Memory B cell (primary cell): ENCODE measurements around the gene SKIC2.
"Not testable (repeated sequence)": the region's sequence is repeated elsewhere in the genome, so short reads cannot be mapped to it uniquely, and the experiment has no call there.

ENCODE experiments used
- ATAC-seq: fragments of 150-1000 bp; cut with Tn5 transposase; 2 replicates; pipeline ENCODE4 v1.10.0; 2021; ENCODE audit warnings: low read depth, mild to moderate bottlenecking, moderate library complexity
- DNase-seq, 2 donors: peaks; one replicate each; pipeline ENCODE4 v3.0.0; 2022; ENCODE audit warnings: low spot score in 2 of 2
- H3K27ac Mint-ChIP-seq: one replicate; pipeline ENCODE4 v1.8.0; 2022; ENCODE audit warnings: mild to moderate bottlenecking, moderate library complexity, mixed read lengths
- H3K27me3 Mint-ChIP-seq: one replicate; pipeline ENCODE4 v1.8.0; 2022; ENCODE audit warnings: mixed read lengths
- H3K36me3 Mint-ChIP-seq: one replicate; pipeline ENCODE4 v1.8.0; 2022; ENCODE audit warnings: mild to moderate bottlenecking, mixed read lengths
- H3K4me1 Mint-ChIP-seq: one replicate; pipeline ENCODE4 v1.8.0; 2022; ENCODE audit warnings: mixed read lengths
- H3K4me3 Mint-ChIP-seq: one replicate; pipeline ENCODE4 v1.8.0; 2022; ENCODE audit warnings: mild to moderate bottlenecking, moderate library complexity, mixed read lengths
- H3K9me3 Mint-ChIP-seq: one replicate; pipeline ENCODE4 v1.8.0; 2022; ENCODE audit warnings: mixed read lengths

The SKIC2 gene

GRCh38 chr6:32010856-32011530 lies 52.0 kb downstream of the SKIC2 start:
- not testable (repeated sequence) for H3K9me3 Mint-ChIP-seq, ATAC-seq, H3K4me3 Mint-ChIP-seq, H3K4me1 Mint-ChIP-seq, H3K36me3 Mint-ChIP-seq, H3K27me3 Mint-ChIP-seq, H3K27ac Mint-ChIP-seq, DNase-seq

GRCh38 chr6:32012941-32013617 lies 54.1 kb downstream of the SKIC2 start:
- H3K36me3 Mint-ChIP-seq, H3K27ac Mint-ChIP-seq, ATAC-seq, H3K27me3 Mint-ChIP-seq, DNase-seq, H3K9me3 Mint-ChIP-seq, H3K4me3 Mint-ChIP-seq, H3K4me1 Mint-ChIP-seq: not testable (repeated sequence)

GRCh38 chr6:32013738-32014137 lies 54.8 kb downstream of the SKIC2 start:
- H3K4me3 Mint-ChIP-seq, H3K9me3 Mint-ChIP-seq, DNase-seq, H3K4me1 Mint-ChIP-seq, ATAC-seq, H3K27ac Mint-ChIP-seq, H3K27me3 Mint-ChIP-seq, H3K36me3 Mint-ChIP-seq: not testable (repeated sequence)

GRCh38 chr6:32014547-32014946 lies 55.6 kb downstream of the SKIC2 start, which contains the start of gene C4B:
Gene C4B (plus strand): TSS chr6:32014795. CDS start chr6:32014846, 51 bp downstream.
- not testable (repeated sequence) for H3K27me3 Mint-ChIP-seq, DNase-seq, H3K36me3 Mint-ChIP-seq, H3K9me3 Mint-ChIP-seq, ATAC-seq, H3K4me3 Mint-ChIP-seq, H3K4me1 Mint-ChIP-seq, H3K27ac Mint-ChIP-seq
